GM18909 (cell line): ENCODE data around the gene ADPRHL1.

ENCODE experiments used
- ATAC-seq: cut with Tn5 transposase; IDR thresholded peaks from one replicate; pipeline ENCODE4 v1.9.1; 2021; ENCODE audit warnings: mild to moderate bottlenecking; ENCODE audit not compliant: unreplicated experiment, poor library complexity

The ADPRHL1 gene

GRCh38 chr13:113420232-113420631, 33.1 kb downstream of the ADPRHL1 start:
- no peak for ATAC-seq

GRCh38 chr13:113419531-113420193, 33.6 kb downstream of the ADPRHL1 start:
- ATAC-seq: no peak

GRCh38 chr13:113418722-113419049, 34.6 kb downstream of the ADPRHL1 start:
- ATAC-seq: no peak

- ATAC-seq: no peak
Measured at GRCh38 chr13:113417836-113418721, 35.2 kb downstream of the ADPRHL1 start.

- ATAC-seq: no peak
Measured at GRCh38 chr13:113417008-113417751, 36.1 kb downstream of the ADPRHL1 start.

GRCh38 chr13:113415825-113416224, 37.5 kb downstream of the ADPRHL1 start:
- no peak for ATAC-seq

- ATAC-seq: no peak
Measured at GRCh38 chr13:113415032-113415431, 38.3 kb downstream of the ADPRHL1 start.

GRCh38 chr13:113414335-113414734, 39.0 kb downstream of the ADPRHL1 start:
- ATAC-seq: no peak

GRCh38 chr13:113413898-113414282, 39.4 kb downstream of the ADPRHL1 start:
- no peak for ATAC-seq

- ATAC-seq: no peak
Measured at GRCh38 chr13:113413178-113413897, 40.0 kb downstream of the ADPRHL1 start.

- no peak for ATAC-seq
Measured at GRCh38 chr13:113412440-113412839, 40.8 kb downstream of the ADPRHL1 start.

GRCh38 chr13:113411216-113412023, 41.9 kb downstream of the ADPRHL1 start:
- ATAC-seq: no peak

GRCh38 chr13:113410472-113411201, 42.7 kb downstream of the ADPRHL1 start:
- ATAC-seq: no peak

GRCh38 chr13:113408562-113408961, 44.7 kb downstream of the ADPRHL1 start:
- no peak for ATAC-seq

- no peak for ATAC-seq
Measured at GRCh38 chr13:113407531-113408393, 45.5 kb downstream of the ADPRHL1 start.

GRCh38 chr13:113407103-113407530, 46.2 kb downstream of the ADPRHL1 start:
- ATAC-seq: no peak

- ATAC-seq: no peak
Measured at GRCh38 chr13:113406321-113407102, 46.8 kb downstream of the ADPRHL1 start.
